MCF 10A (cell line): ENCODE data around the gene OXGR1. TPM values are rescaled to one million over a fixed set of nuclear protein-coding genes. Genes with fewer than 3 reads are reported as not detected.

ENCODE experiments used
- BruUV-seq: library from RNA; stranded (reverse); fragments of 400-500 nt; replicated peaks from 2 replicates; lab custom pipeline; 2021; lab: Mats Ljungman, UMichigan
- CTCF ChIA-PET: fragments of 300-600 bp; sonication (Branson Sonifier 250); formaldehyde crosslinking; extraction: SDS; loops from one replicate; lab custom pipeline; 2021; ENCODE audit warnings: antibody characterized with exemption, inconsistent platforms; lab: Yijun Ruan, JAX
- POLR2A ChIA-PET: fragments of 300-600, 350-650 bp; sonication (Branson Sonifier 250); formaldehyde crosslinking; extraction: SDS; loops from one replicate; lab custom pipeline; 2020; ENCODE audit warnings: antibody characterized with exemption, inconsistent platforms; lab: Yijun Ruan, JAX
- DNase-seq: peaks from one replicate; pipeline ENCODE4 v3.0.0-alpha.2; 2018; ENCODE audit not compliant: unreplicated experiment
- H3K27ac Mint-ChIP-seq: one replicate; pipeline ENCODE4 v1.8.0; 2022; ENCODE audit warnings: mild to moderate bottlenecking, low read depth, mixed read lengths; ENCODE audit not compliant: unreplicated experiment
- H3K27me3 Mint-ChIP-seq: one replicate; pipeline ENCODE4 v1.8.0; 2022; ENCODE audit warnings: mixed read lengths; ENCODE audit not compliant: insufficient read depth, unreplicated experiment
- H3K36me3 Mint-ChIP-seq: one replicate; pipeline ENCODE4 v1.8.0; 2022; ENCODE audit warnings: mild to moderate bottlenecking, moderate library complexity, mixed read lengths; ENCODE audit not compliant: insufficient read depth, unreplicated experiment
- H3K4me1 Mint-ChIP-seq: one replicate; pipeline ENCODE4 v1.8.0; 2022; ENCODE audit warnings: mixed read lengths; ENCODE audit not compliant: insufficient read depth, unreplicated experiment
- H3K4me3 Mint-ChIP-seq: one replicate; pipeline ENCODE4 v1.8.0; 2022; ENCODE audit warnings: mild to moderate bottlenecking, moderate library complexity, mixed read lengths; ENCODE audit not compliant: unreplicated experiment
- H3K9me3 Mint-ChIP-seq: one replicate; pipeline ENCODE4 v1.8.0; 2022; ENCODE audit warnings: mixed read lengths; ENCODE audit not compliant: unreplicated experiment
- CTCF ChIP-seq: fragments of 200-600 bp; IDR thresholded peaks from one replicate; pipeline ENCODE4 v1.8.0; 2022; ENCODE audit warnings: antibody characterized with exemption, mild to moderate bottlenecking; ENCODE audit not compliant: unreplicated experiment
- intact Hi-C: fragments of 100-400 bp; cut with micrococcal nuclease; formaldehyde crosslinking; loops from 2 replicates; pipeline ENCODE4 v1.14.1; 2022
- total RNA-seq: library from RNA; stranded (reverse); gene quantifications from 2 replicates; pipeline ENCODE4 v1.2.3, GENCODE V29; 2022

The OXGR1 gene
- total RNA-seq, 1 experiment from 2014 or later: not detected

GRCh38 chr13:97008643-97009042 is 14.4 kb upstream of the OXGR1 start:
- no peak overlapping the region for H3K27ac Mint-ChIP-seq
- no peaks in the 10 kb centered on the region for H3K27me3 Mint-ChIP-seq
- DNase-seq: no peak
- no peaks in the 10 kb centered on the region for H3K36me3 Mint-ChIP-seq
- intact Hi-C loops: no loop called here
- no peak for TF ChIP-seq CTCF
- BruUV-seq: no TSS peak
- POLR2A ChIA-PET: no interaction called here
- CTCF ChIA-PET: interaction anchor here (1.0 kb wide), 2 partner anchors 9 to 15 kb away, joined by 3 to 5 read pairs; no protein-coding TSS in a partner anchor
- no peak overlapping the region for H3K4me3 Mint-ChIP-seq
- no peaks in the 10 kb centered on the region for H3K9me3 Mint-ChIP-seq
- H3K4me1 Mint-ChIP-seq: peaks cover 13% of the 10 kb centered on the region

GRCh38 chr13:97005625-97006262 is 11.5 kb upstream of the OXGR1 start:
- no TSS peak for BruUV-seq
- Mint-ChIP-seq H3K9me3 (no peaks in the 10 kb centered on the region), H3K27ac (peak overlapping the region; percentile 59), H3K36me3 (no peaks in the 10 kb centered on the region), H3K4me3 (no peak overlapping the region), H3K27me3 (no peaks in the 10 kb centered on the region), H3K4me1 (peaks cover 15% of the 10 kb centered on the region)
- intact Hi-C loops: no loop called here
- DNase-seq: no peak
- no peak for TF ChIP-seq CTCF
- POLR2A ChIA-PET: interaction anchor here (1.2 to 1.7 kb wide), 3 partner anchors 9 to 216 kb away, joined by 3 to 5 read pairs (median 3); partner anchors contain the start of gene MBNL2
- CTCF ChIA-PET: interaction anchor here (0.6 to 4.1 kb wide), 12 partner anchors 11 to 894 kb away, joined by 3 to 32 read pairs (median 3); no protein-coding TSS in a partner anchor

- CTCF ChIA-PET: interaction anchor here (0.7 to 4.1 kb wide), 9 partner anchors 14 to 894 kb away, joined by 3 to 32 read pairs (median 3); no protein-coding TSS in a partner anchor
- intact Hi-C loops: no loop called here
- Mint-ChIP-seq H3K4me3 (no peak overlapping the region), H3K27me3 (no peaks in the 10 kb centered on the region), H3K27ac (no peak overlapping the region), H3K4me1 (peaks cover 21% of the 10 kb centered on the region), H3K9me3 (no peaks in the 10 kb centered on the region), H3K36me3 (no peaks in the 10 kb centered on the region)
- no TSS peak for BruUV-seq
- no peak for TF ChIP-seq CTCF
- POLR2A ChIA-PET: interaction anchor here (0.6 to 1.7 kb wide), 2 partner anchors 13 to 37 kb away, joined by 3 read pairs; no protein-coding TSS in a partner anchor
- no peak for DNase-seq
Observed at GRCh38 chr13:97004886-97005285, 10.6 kb upstream of the OXGR1 start.

GRCh38 chr13:97004096-97004876 is 10.0 kb upstream of the OXGR1 start:
- no peak overlapping the region for H3K27ac Mint-ChIP-seq
- no peak for TF ChIP-seq CTCF
- H3K4me3 Mint-ChIP-seq: no peak overlapping the region
- intact Hi-C loops: no loop called here
- no peaks in the 10 kb centered on the region for H3K27me3 Mint-ChIP-seq
- DNase-seq: peak; percentile 38
- POLR2A ChIA-PET: interaction anchor here (0.6 to 1.7 kb wide), 3 partner anchors 11 to 38 kb away, joined by 3 read pairs; no protein-coding TSS in a partner anchor
- no peaks in the 10 kb centered on the region for H3K9me3 Mint-ChIP-seq
- no peaks in the 10 kb centered on the region for H3K36me3 Mint-ChIP-seq
- H3K4me1 Mint-ChIP-seq: peaks cover 21% of the 10 kb centered on the region
- BruUV-seq: no TSS peak
- CTCF ChIA-PET: interaction anchor here (0.6 to 4.1 kb wide), 10 partner anchors 14 to 340 kb away, joined by 3 to 32 read pairs (median 3); no protein-coding TSS in a partner anchor
